GM23338 (cell line): ENCODE data around the gene HMGCL. TPM values are rescaled to one million over a fixed set of nuclear protein-coding genes. Genes with fewer than 3 reads are reported as not detected.

Experiments
- ATAC-seq: fragments of 200-7000 bp; cut with Tn5 transposase; 3 replicates; pipeline ENCODE4 v1.9.1; 2020
- DNase-seq: peaks from one replicate; pipeline ENCODE4 v3.0.0-alpha.2; 2015; ENCODE audit warnings: low spot score
- H2AFZ ChIP-seq: fragments of 200-600 bp; sonication (generic); 2 replicates; pipeline ENCODE4 v1.8.0; 2016; ENCODE audit warnings: antibody characterized with exemption, mild to moderate bottlenecking, moderate library complexity
- H3F3A ChIP-seq: fragments of 200-600 bp; sonication (generic); replicated peaks from 2 replicates; pipeline ENCODE4 v1.8.0; 2017; ENCODE audit warnings: antibody characterized with exemption, mixed run types, low read depth
- H3K27ac ChIP-seq: fragments of 200-600 bp; sonication (generic); 2 replicates; pipeline ENCODE4 v1.6.1; 2016; ENCODE audit warnings: low read depth
- H3K27me3 ChIP-seq: fragments of 200-600 bp; sonication (generic); 2 replicates; pipeline ENCODE4 v1.8.0; 2016; ENCODE audit warnings: mild to moderate bottlenecking, mixed run types, moderate library complexity; ENCODE audit not compliant: insufficient read depth
- H3K36me3 ChIP-seq: fragments of 200-600 bp; sonication (generic); 2 replicates; pipeline ENCODE4 v1.8.0; 2016; ENCODE audit warnings: mild to moderate bottlenecking; ENCODE audit not compliant: insufficient read depth
- H3K4me1 ChIP-seq: fragments of 200-600 bp; sonication (generic); 2 replicates; pipeline ENCODE4 v1.8.0; 2016; ENCODE audit warnings: mild to moderate bottlenecking, moderate library complexity; ENCODE audit not compliant: insufficient read depth
- H3K4me2 ChIP-seq: fragments of 200-600 bp; sonication (generic); 2 replicates; pipeline ENCODE4 v1.7.1; 2017; ENCODE audit warnings: mixed run types
- H3K4me3 ChIP-seq: fragments of 200-600 bp; sonication (generic); 2 replicates; pipeline ENCODE4 v1.6.1; 2016; ENCODE audit warnings: mixed run types
- H3K79me2 ChIP-seq: fragments of 200-600 bp; sonication (generic); replicated peaks from 2 replicates; pipeline ENCODE4 v1.8.0; 2017; ENCODE audit warnings: mild to moderate bottlenecking; ENCODE audit not compliant: insufficient read depth
- H3K9me2 ChIP-seq: fragments of 200-600 bp; sonication (generic); 2 replicates; pipeline ENCODE4 v1.8.0; 2017; ENCODE audit not compliant: insufficient read depth
- H4K20me1 ChIP-seq: fragments of 200-600 bp; sonication (generic); replicated peaks from 2 replicates; pipeline ENCODE4 v1.8.0; 2017; ENCODE audit warnings: mild to moderate bottlenecking; ENCODE audit not compliant: insufficient read depth
- H3K27ac Mint-ChIP-seq: 2 replicates; pipeline ENCODE4 v1.8.0; 2020; ENCODE audit warnings: inconsistent platforms, mild to moderate bottlenecking, moderate library complexity, mixed read lengths
- H3K27me3 Mint-ChIP-seq: 3 replicates; pipeline ENCODE4 v1.8.0; 2022; ENCODE audit warnings: low read depth, mild to moderate bottlenecking, moderate library complexity, mixed read lengths, inconsistent platforms; ENCODE audit not compliant: insufficient read depth, poor library complexity
- H3K36me3 Mint-ChIP-seq: 3 replicates; pipeline ENCODE4 v1.8.0; 2021; ENCODE audit warnings: low read depth, mild to moderate bottlenecking, inconsistent platforms, moderate library complexity, mixed read lengths
- H3K4me1 Mint-ChIP-seq: 3 replicates; pipeline ENCODE4 v1.8.0; 2020; ENCODE audit warnings: mild to moderate bottlenecking, inconsistent platforms, mixed read lengths
- H3K4me3 Mint-ChIP-seq: 3 replicates; pipeline ENCODE4 v1.8.0; 2021; ENCODE audit warnings: moderate library complexity, mild to moderate bottlenecking, inconsistent platforms, mixed read lengths
- H3K9me3 Mint-ChIP-seq: 3 replicates; pipeline ENCODE4 v1.8.0; 2020; ENCODE audit warnings: moderate library complexity, mild to moderate bottlenecking, inconsistent platforms, mixed read lengths
- CREB1 ChIP-seq: fragments of 250-450 bp; sonication (Bioruptor Pico); IDR thresholded peaks from 2 replicates; pipeline ENCODE4 v1.5.0; 2020; ENCODE audit warnings: low read depth, mild to moderate bottlenecking, moderate library complexity
- CTCF ChIP-seq, 2 experiments: fragments of 200-600 bp in 1 of 2; sonication (generic) in 1 of 2; conservative IDR thresholded peaks; 2 replicates each; pipeline versions ENCODE4 v1.5.1 to v1.6.1; 2016 to 2017; ENCODE audit warnings: antibody characterized with exemption in 2 of 2, low read depth in 2 of 2, mild to moderate bottlenecking in 2 of 2, moderate library complexity in 1 of 2
- EZH2 ChIP-seq: fragments of 200-600 bp; sonication (generic); IDR thresholded peaks from one replicate; pipeline ENCODE4 v1.8.0; 2017; ENCODE audit warnings: antibody characterized with exemption, mild to moderate bottlenecking, low read depth; ENCODE audit not compliant: unreplicated experiment
- EZH2phosphoT487 ChIP-seq: fragments of 200-600 bp; sonication (generic); IDR thresholded peaks from one replicate; pipeline ENCODE4 v1.8.1; 2018; ENCODE audit warnings: antibody characterized with exemption; ENCODE audit not compliant: unreplicated experiment
- JUNB ChIP-seq: IDR thresholded peaks from one replicate; pipeline ENCODE4 v1.6.1; 2016; ENCODE audit warnings: antibody characterized with exemption; ENCODE audit not compliant: unreplicated experiment
- NANOG ChIP-seq: IDR thresholded peaks from 2 replicates; pipeline ENCODE4 v1.6.1; 2016; ENCODE audit warnings: antibody characterized with exemption, borderline replicate concordance
- POLR2AphosphoS5 ChIP-seq: IDR thresholded peaks from 2 replicates; pipeline ENCODE4 v1.6.1; 2016; ENCODE audit warnings: antibody characterized with exemption, low read depth
- REST ChIP-seq: IDR thresholded peaks from one replicate; pipeline ENCODE4 v1.6.1; 2018; ENCODE audit warnings: antibody characterized with exemption; ENCODE audit not compliant: unreplicated experiment
- STAT1 ChIP-seq: IDR thresholded peaks from one replicate; pipeline ENCODE4 v1.6.1; 2016; ENCODE audit warnings: antibody characterized with exemption; ENCODE audit not compliant: unreplicated experiment
- ZNF114 ChIP-seq: fragments of 250-450 bp; sonication (Bioruptor Pico); IDR thresholded peaks from 2 replicates; pipeline ENCODE4 v1.5.0; 2020; ENCODE audit warnings: mild to moderate bottlenecking, moderate library complexity
- ZNF331 ChIP-seq: fragments of 250-450 bp; sonication (Bioruptor Pico); IDR thresholded peaks from 2 replicates; pipeline ENCODE4 v1.5.0; 2020; ENCODE audit warnings: low read depth, mild to moderate bottlenecking, moderate library complexity
- polyA plus RNA-seq: library from polyadenylated mRNA; unstranded; fragments of >200 nt; fragmentation: Nextera tagmentation; extraction: Ambion mirVana; gene quantifications from 2 replicates; pipeline ENCODE4 v1.2.1, GENCODE V29; 2016
- total RNA-seq: library from RNA; depleted of rRNA; stranded (reverse); fragments of >200 nt; shearing (Covaris generic); gene quantifications from 2 replicates; pipeline ENCODE4 v1.2.3, GENCODE V29; 2014

HMGCL gene
- total and polyA plus RNA-seq, 2 experiments from 2014 or later, result 11.6 to 13.7 TPM

GRCh38 chr1:23843644-23844043 lies 18.4 kb upstream of the HMGCL start:
- H3K27ac ChIP-seq, result no peak overlapping the region
- Mint-ChIP-seq H3K4me1 (no peaks in the 10 kb centered on the region), H3K9me3 (peaks cover 12% of the 10 kb centered on the region; the same call in 2 of the 3 replicates), H3K27ac (no peak overlapping the region), H3K36me3 (peaks cover 18% of the 10 kb centered on the region; the same call in 2 of the 3 replicates), H3K4me3 (no peak overlapping the region), H3K27me3 (peaks cover 2% of the 10 kb centered on the region)
- H3K27me3 ChIP-seq, result no peaks in the 10 kb centered on the region
- H3K79me2 ChIP-seq, result no peaks in the 10 kb centered on the region
- H3F3A ChIP-seq, result no peaks in the 10 kb centered on the region
- H3K36me3 ChIP-seq, result no peaks in the 10 kb centered on the region; the same call in 1 of the 2 replicates
- H3K4me3 ChIP-seq, result no peak overlapping the region
- DNase-seq (no peak), ATAC-seq (no peak)
- TF ChIP-seq EZH2phosphoT487, result no peak
- no peak for TF ChIP-seq JUNB
- no peak for TF ChIP-seq STAT1
- TF ChIP-seq ZNF114 (CRISPR knock-in tag), result no peak
- no peak for TF ChIP-seq POLR2AphosphoS5
- TF ChIP-seq NANOG, result no peak
- no peak for TF ChIP-seq EZH2
- H3K9me2 ChIP-seq, result no peaks in the 10 kb centered on the region
- no peaks in the 10 kb centered on the region for H3K4me1 ChIP-seq
- H3K4me2 ChIP-seq, result no peak overlapping the region
- H2AFZ ChIP-seq, result no peak overlapping the region
- H4K20me1 ChIP-seq, result no peaks in the 10 kb centered on the region

GRCh38 chr1:23838401-23838866 lies 13.2 kb upstream of the HMGCL start:
- no peaks in the 10 kb centered on the region for H3F3A ChIP-seq
- ATAC-seq, result peak; percentile 98
- Mint-ChIP-seq H3K36me3 (no peaks in the 10 kb centered on the region), H3K27me3 (peaks cover 10% of the 10 kb centered on the region), H3K9me3 (no peaks in the 10 kb centered on the region), H3K4me3 (peak overlapping the region; percentile 79), H3K27ac (no peak overlapping the region), H3K4me1 (peaks cover 8% of the 10 kb centered on the region)
- H3K27ac ChIP-seq, result no peak overlapping the region
- no peaks in the 10 kb centered on the region; the same call in 1 of the 2 replicates for H3K4me1 ChIP-seq
- H3K4me3 ChIP-seq, result peak overlapping the region; percentile 72
- no peaks in the 10 kb centered on the region for H3K79me2 ChIP-seq
- H3K9me2 ChIP-seq, result no peaks in the 10 kb centered on the region
- peak overlapping the region; percentile 97 for H3K4me2 ChIP-seq
- peak overlapping the region; percentile 96 for H2AFZ ChIP-seq
- DNase-seq, result peak; percentile 72
- no peaks in the 10 kb centered on the region for H4K20me1 ChIP-seq
- TF ChIP-seq POLR2AphosphoS5 (peak; percentile 28), EZH2 (no peak), STAT1 (no peak), CREB1 (0 out of 2 replicates have a peak, but pooled peaks have one; percentile 7)
- H3K27me3 ChIP-seq, result peaks cover 10% of the 10 kb centered on the region; the same call in 1 of the 2 replicates
- no peaks in the 10 kb centered on the region for H3K36me3 ChIP-seq

- DNase-seq (peak; percentile 30), ATAC-seq (peak; percentile 50)
- H2AFZ ChIP-seq, result peak overlapping the region; percentile 96
- H3K4me2 ChIP-seq, result peak overlapping the region; percentile 97
- Mint-ChIP-seq H3K9me3 (no peaks in the 10 kb centered on the region), H3K27ac (no peak overlapping the region), H3K4me3 (peak overlapping the region; percentile 79), H3K4me1 (peaks cover 8% of the 10 kb centered on the region), H3K27me3 (peaks cover 10% of the 10 kb centered on the region), H3K36me3 (no peaks in the 10 kb centered on the region)
- H4K20me1 ChIP-seq, result no peaks in the 10 kb centered on the region
- no peaks in the 10 kb centered on the region for H3K79me2 ChIP-seq
- no peaks in the 10 kb centered on the region for H3K9me2 ChIP-seq
- H3K27ac ChIP-seq, result no peak overlapping the region
- H3K36me3 ChIP-seq, result no peaks in the 10 kb centered on the region
- no peaks in the 10 kb centered on the region; the same call in 1 of the 2 replicates for H3K4me1 ChIP-seq
- H3K4me3 ChIP-seq, result peak overlapping the region; percentile 72
- H3K27me3 ChIP-seq, result peaks cover 10% of the 10 kb centered on the region; the same call in 1 of the 2 replicates
- H3F3A ChIP-seq, result no peaks in the 10 kb centered on the region
- TF ChIP-seq CREB1 (no peak), REST (no peak), EZH2phosphoT487 (no peak), ZNF331 (CRISPR knock-in tag) (no peak), CTCF (conservative IDR thresholded peaks at IDR 0.05; ENCODE audit: low read depth in 2 of 2) (no peak), STAT1 (no peak), EZH2 (no peak), ZNF114 (CRISPR knock-in tag) (no peak)
Measured at GRCh38 chr1:23837908-23838307, 12.7 kb upstream of the HMGCL start.
